ENCODE data around the gene GPR157. TPM values are rescaled to one million over a fixed set of nuclear protein-coding genes. Genes with fewer than 3 reads are reported as not detected.

Gene GPR157
- total and polyA plus RNA-seq, 10 of the 15 experiments (the other 5 are each of a cell fraction or from before 2014, with no cell fraction given), result 0.66 to 15.9 (median 3.1) TPM

- intact Hi-C loops (cut with micrococcal nuclease; ENCODE audit: unreplicated experiment) (no loop called here), in situ Hi-C loops (cut with MboI) (no loop called here)
- FAIRE-seq (no peak), DNase-seq (ENCODE audit: low read depth, low spot score) (no peak), ATAC-seq (peak; percentile 5)
- H3K4me1 ChIP-seq (ENCODE audit: control insufficient read depth, insufficient read depth, low read length), result peaks cover 36% of the 10 kb centered on the region
- peaks cover 3 to 5% of the 10 kb centered on the region in 2 experiments; a peak in 3 of 4 replicates for H3K36me3 ChIP-seq (ENCODE audit: control insufficient read depth in 2 of 2, insufficient read depth in 2 of 2, low read length in 1 of 2)
- peak overlapping the region; percentile 7; the same call in 1 of the 2 replicates for H3K9ac ChIP-seq (ENCODE audit: control insufficient read depth, insufficient read depth, low read length)
- RAD21 ChIA-PET (ENCODE audit: unreplicated experiment), result interaction anchor here (1.1 to 3.5 kb wide), 7 partner anchors 11 to 501 kb away, joined by 3 to 15 read pairs (median 4); no protein-coding TSS in a partner anchor
- TF ChIP-seq POLR2AphosphoS5 (IDR thresholded peaks at IDR 0.05; ENCODE audit: low read length) (peak; percentile 51; the same call in 1 of the 2 replicates), TBL1XR1 (IDR thresholded peaks at IDR 0.05; ENCODE audit: low read depth, low read length) (no peak)
- SMC1A ChIA-PET (ENCODE audit: uncharacterized antibody, unreplicated experiment), result interaction anchor here (1.1 to 5.2 kb wide), 8 partner anchors 12 to 59 kb away, joined by 3 to 59 read pairs (median 6); no protein-coding TSS in a partner anchor
- POLR2A ChIA-PET, result interaction anchor here (0.6 to 7.1 kb wide), 5 partner anchors 12 to 102 kb away, joined by 3 to 45 read pairs (median 4); no protein-coding TSS in a partner anchor
- H3K27me3 ChIP-seq (replicated peaks in 1 of 2; ENCODE audit: control insufficient read depth in 2 of 2, insufficient read depth in 2 of 2, low read length in 1 of 2), result no peaks in the 10 kb centered on the region
- H3K4me2 ChIP-seq (ENCODE audit: control insufficient read depth, insufficient read depth), result peak overlapping the region; percentile 57
- no peak overlapping the region for H3K4me3 ChIP-seq
- peaks cover 60% of the 10 kb centered on the region for H3K79me2 ChIP-seq (ENCODE audit: control insufficient read depth, insufficient read depth, low read length)
- 55% methylated on average over 5 of the region's 5 CpGs for WGBS (ENCODE audit: insufficient coverage, insufficient replicate concordance, low lambda C conversion rate, missing lambda C conversion rate)
- CTCF ChIA-PET, result interaction anchor here (0.6 to 3.4 kb wide), 9 partner anchors 13 to 145 kb away, joined by 3 to 18 read pairs (median 9); no protein-coding TSS in a partner anchor
- BruUV-seq (replicated peaks), result no TSS peak
- no peak overlapping the region for H3K27ac ChIP-seq (ENCODE audit: control insufficient read depth, insufficient read depth)
- H2AFZ ChIP-seq (ENCODE audit: control insufficient read depth, low read depth, low read length), result peak overlapping the region; percentile 3; the same call in 1 of the 2 replicates
- H4K20me1 ChIP-seq (ENCODE audit: control insufficient read depth, insufficient read depth), result no peaks in the 10 kb centered on the region; the same call in 1 of the 2 replicates
- no peaks in the 10 kb centered on the region for H3K9me3 ChIP-seq (replicated peaks; ENCODE audit: control insufficient read depth, insufficient read depth, low read length)
These were observed 66.1 kb downstream of the GPR157 start for GRCh38 chr1:9062846-9063245.

GRCh38 chr1:9062021-9062471, 66.9 kb downstream of the GPR157 start:
- intact Hi-C loops (cut with micrococcal nuclease; ENCODE audit: unreplicated experiment) (no loop called here), in situ Hi-C loops (cut with MboI) (no loop called here)
- H3K36me3 ChIP-seq (ENCODE audit: control insufficient read depth in 2 of 2, insufficient read depth in 2 of 2, low read length in 1 of 2), result peaks cover 4 to 9% of the 10 kb centered on the region in 2 experiments
- peaks cover 53% of the 10 kb centered on the region for H3K79me2 ChIP-seq (ENCODE audit: control insufficient read depth, insufficient read depth, low read length)
- POLR2A ChIA-PET, result interaction anchor here (0.9 to 2.3 kb wide), 9 partner anchors 11 to 134 kb away, joined by 3 to 9 read pairs (median 4); no protein-coding TSS in a partner anchor
- BruUV-seq (replicated peaks), result no TSS peak
- no peaks in the 10 kb centered on the region for H3K9me3 ChIP-seq (replicated peaks; ENCODE audit: control insufficient read depth, insufficient read depth, low read length)
- peak overlapping the region; percentile 10; the same call in 1 of the 2 replicates for H3K9ac ChIP-seq (ENCODE audit: control insufficient read depth, insufficient read depth, low read length)
- no peaks in the 10 kb centered on the region for H3K27me3 ChIP-seq (replicated peaks in 1 of 2; ENCODE audit: control insufficient read depth in 2 of 2, insufficient read depth in 2 of 2, low read length in 1 of 2)
- peak overlapping the region; percentile 57 for H3K4me2 ChIP-seq (ENCODE audit: control insufficient read depth, insufficient read depth)
- H3K4me3 ChIP-seq, result peak overlapping the region; percentile 37; the same call in 1 of the 2 replicates
- TF ChIP-seq TAF1 (IDR thresholded peaks at IDR 0.05; ENCODE audit: borderline replicate concordance, low read depth, low read length) (no peak), JUNB (IDR thresholded peaks at IDR 0.05) (no peak)
- FAIRE-seq (no peak), DNase-seq (ENCODE audit: low read depth, low spot score) (no peak), ATAC-seq (no peak)
- no peaks in the 10 kb centered on the region; the same call in 1 of the 2 replicates for H4K20me1 ChIP-seq (ENCODE audit: control insufficient read depth, insufficient read depth)
- CTCF ChIA-PET, result interaction anchor here (0.7 to 3.4 kb wide), 14 partner anchors 8 to 74 kb away, joined by 3 to 18 read pairs (median 3); partner anchors contain the start of gene SLC2A5
- 0 out of 2 replicates have a peak overlapping the region, but pooled peaks have one; percentile 4 for H2AFZ ChIP-seq (ENCODE audit: control insufficient read depth, low read depth, low read length)
- peak overlapping the region; percentile 2 for H3K27ac ChIP-seq (ENCODE audit: control insufficient read depth, insufficient read depth)
- WGBS (ENCODE audit: insufficient coverage, insufficient replicate concordance, low lambda C conversion rate, missing lambda C conversion rate), result 80% methylated on average over 7 of the region's 7 CpGs
- peaks cover 30% of the 10 kb centered on the region for H3K4me1 ChIP-seq (ENCODE audit: control insufficient read depth, insufficient read depth, low read length)
- RAD21 ChIA-PET (ENCODE audit: unreplicated experiment), result interaction anchor here (0.8 to 3.5 kb wide), 10 partner anchors 8 to 500 kb away, joined by 3 to 15 read pairs (median 4); no protein-coding TSS in a partner anchor
- SMC1A ChIA-PET (ENCODE audit: uncharacterized antibody, unreplicated experiment), result interaction anchor here (0.6 to 5.2 kb wide), 15 partner anchors 11 to 143 kb away, joined by 3 to 59 read pairs (median 5); no protein-coding TSS in a partner anchor
